Immature natural killer cell (primary cell): Measurements from ENCODE around the gene ST3GAL4. TPM values are rescaled to one million over a fixed set of nuclear protein-coding genes. Genes with fewer than 3 reads are reported as not detected.

Experiments
- DNase-seq, 3 donors: peaks; one replicate each; pipeline ENCODE4 v3.0.0; 2022; ENCODE audit warnings: mixed read lengths in 1 of 3
- H3K27ac Mint-ChIP-seq, 6 donors: one replicate each; pipeline ENCODE4 v1.8.0; 2020; ENCODE audit warnings: mixed read lengths in 6 of 6, mild to moderate bottlenecking in 5 of 6, inconsistent platforms in 4 of 6, moderate library complexity in 3 of 6
- H3K27me3 Mint-ChIP-seq, 3 donors: one replicate each; pipeline ENCODE4 v1.8.0; 2020 to 2021; ENCODE audit warnings: low read depth in 3 of 3, mild to moderate bottlenecking in 3 of 3, mixed read lengths in 3 of 3, moderate library complexity in 3 of 3, inconsistent platforms in 1 of 3
- H3K36me3 Mint-ChIP-seq, 3 donors: one replicate each; pipeline ENCODE4 v1.8.0; 2020; ENCODE audit warnings: mixed read lengths in 3 of 3, inconsistent platforms in 2 of 3, mild to moderate bottlenecking in 2 of 3
- H3K4me1 Mint-ChIP-seq, 2 donors: one replicate each; pipeline ENCODE4 v1.8.0; 2020; ENCODE audit warnings: inconsistent platforms in 2 of 2, mild to moderate bottlenecking in 2 of 2, mixed read lengths in 2 of 2, moderate library complexity in 1 of 2
- H3K4me3 Mint-ChIP-seq, 5 donors: one replicate each; pipeline ENCODE4 v1.8.0; 2020; ENCODE audit warnings: mild to moderate bottlenecking in 5 of 5, mixed read lengths in 5 of 5, inconsistent platforms in 3 of 5, moderate library complexity in 3 of 5
- H3K9me3 Mint-ChIP-seq, 6 donors: one replicate each; pipeline ENCODE4 v1.8.0; 2020; ENCODE audit warnings: mild to moderate bottlenecking in 6 of 6, mixed read lengths in 6 of 6, inconsistent platforms in 4 of 6, moderate library complexity in 3 of 6
- polyA plus RNA-seq, 3 donors: library from polyadenylated mRNA; unstranded; fragments of 300-500 nt; fragmentation: Illumina TruSeq; gene quantifications; one replicate each; pipeline ENCODE4 v1.2.3, GENCODE V29; 2021

ST3GAL4 gene
- polyA plus RNA-seq, 3 donors from 2014 or later: 25.0 to 31.7 (median 30.9) TPM

DNA sequence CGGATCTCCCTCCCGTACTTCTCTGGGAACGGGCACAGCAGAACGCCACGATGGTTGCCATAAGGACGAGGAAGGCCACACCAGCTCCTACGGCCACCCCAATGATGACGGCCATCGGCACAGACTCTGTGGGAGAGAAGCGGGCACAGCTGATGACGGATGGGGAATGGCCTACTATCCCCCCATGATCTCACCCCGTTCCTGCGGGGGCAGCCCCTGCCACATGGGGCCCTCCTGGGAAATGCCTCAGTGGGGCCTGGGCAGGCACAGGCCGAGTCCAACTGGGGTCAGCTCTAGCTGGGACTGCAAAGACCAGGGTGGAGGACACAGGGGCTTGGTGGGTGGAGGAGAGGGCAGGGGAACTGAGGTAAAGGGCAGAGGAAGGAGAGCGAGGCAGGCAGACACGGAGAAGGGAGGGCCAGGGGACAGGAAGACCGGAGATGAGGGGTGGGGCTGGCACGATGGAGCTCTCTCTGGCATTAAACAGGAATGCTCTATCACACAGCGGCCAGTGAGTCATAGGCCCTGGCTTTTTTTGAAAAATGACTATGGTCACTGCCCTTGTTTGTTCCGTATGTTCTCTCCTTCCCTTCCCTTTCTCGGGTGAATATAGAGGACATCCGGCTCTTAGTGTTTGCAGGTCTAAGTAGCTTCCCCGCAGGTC is 76.0 kb downstream of the ST3GAL4 start:
- Mint-ChIP-seq H3K9me3 (no peaks in the 10 kb centered on the region), H3K36me3 (peaks cover 0 to 3% (median 0%) of the 10 kb centered on the region in 3 donors), H3K4me1 (peaks cover 11 to 13% of the 10 kb centered on the region in 2 donors), H3K27me3 (peaks cover 0 to 8% (median 3%) of the 10 kb centered on the region in 3 donors), H3K4me3 (no peak overlapping the region), H3K27ac (no peak overlapping the region)
- no peak for DNase-seq

DNA sequence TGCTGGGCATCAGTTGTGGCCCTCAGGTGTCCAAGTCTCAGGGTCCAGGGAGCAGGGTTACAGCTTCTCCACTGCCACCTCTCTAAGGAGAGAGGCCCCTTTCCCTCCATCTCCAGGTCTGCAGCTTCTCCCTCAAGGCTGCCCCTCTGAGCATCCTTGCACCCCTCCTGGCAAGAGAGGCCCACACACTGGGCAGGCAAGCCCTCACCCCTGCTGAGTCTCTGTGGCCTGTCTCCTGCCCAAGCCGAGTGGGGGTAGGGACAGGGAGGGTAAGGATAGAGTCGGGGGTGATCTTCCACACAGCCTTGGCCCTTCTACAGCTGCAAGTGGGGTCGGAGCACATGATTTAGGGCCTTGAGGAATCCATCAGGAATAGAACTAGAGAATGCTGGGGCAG is 76.6 kb downstream of the ST3GAL4 start:
- Mint-ChIP-seq H3K27ac (no peak overlapping the region), H3K27me3 (peaks cover 0 to 8% (median 3%) of the 10 kb centered on the region in 3 donors), H3K36me3 (peaks cover 0 to 3% (median 0%) of the 10 kb centered on the region in 3 donors), H3K9me3 (no peaks in the 10 kb centered on the region), H3K4me3 (no peak overlapping the region), H3K4me1 (peaks cover 6 to 8% of the 10 kb centered on the region in 2 donors)
- no peak for DNase-seq

GRCh38 chr11:126432525-126432924 is 77.0 kb downstream of the ST3GAL4 start:
- Mint-ChIP-seq H3K9me3 (no peaks in the 10 kb centered on the region), H3K4me3 (no peak overlapping the region), H3K27ac (no peak overlapping the region), H3K27me3 (peaks cover 0 to 6% (median 3%) of the 10 kb centered on the region in 3 donors), H3K36me3 (no peaks in the 10 kb centered on the region), H3K4me1 (peaks cover under 1 to 3% of the 10 kb centered on the region in 2 donors)
- no peak for DNase-seq

DNA sequence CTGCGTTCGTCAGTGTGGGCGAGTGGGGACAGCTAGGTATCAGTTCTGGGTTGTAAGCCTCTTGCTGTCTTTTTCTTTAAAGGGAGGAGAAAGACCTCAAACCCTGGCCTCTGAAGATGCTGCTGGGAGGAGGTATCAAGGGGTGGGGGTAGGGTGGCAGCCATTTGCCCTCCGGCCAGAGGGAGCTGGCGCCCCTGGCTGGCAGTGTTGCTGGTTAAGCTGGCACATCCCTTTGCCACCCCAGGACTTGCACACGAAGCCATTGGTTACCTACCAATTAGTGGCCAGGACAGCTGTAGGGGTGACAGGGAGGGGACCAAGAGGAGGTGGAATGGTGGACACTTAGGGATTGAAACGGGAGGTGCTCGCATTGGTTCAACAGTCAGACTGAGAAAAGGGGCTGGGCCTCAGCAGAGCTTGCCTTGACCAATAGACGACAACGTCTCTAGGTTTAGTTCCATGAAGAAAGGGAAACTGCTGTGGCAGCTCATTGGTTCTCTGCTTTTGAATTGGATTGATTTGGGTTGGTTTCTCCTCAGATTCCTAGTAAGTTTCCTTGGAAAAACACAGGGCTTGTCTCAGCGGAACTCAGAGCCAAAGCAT is 77.9 kb downstream of the ST3GAL4 start:
- Mint-ChIP-seq H3K4me1 (no peaks in the 10 kb centered on the region), H3K4me3 (no peak overlapping the region), H3K36me3 (no peaks in the 10 kb centered on the region), H3K27me3 (peaks cover 0 to 4% (median 2%) of the 10 kb centered on the region in 3 donors), H3K27ac (peak overlapping the region in 1 of 6 donors; percentile 2), H3K9me3 (no peaks in the 10 kb centered on the region)
- no peak for DNase-seq

DNA sequence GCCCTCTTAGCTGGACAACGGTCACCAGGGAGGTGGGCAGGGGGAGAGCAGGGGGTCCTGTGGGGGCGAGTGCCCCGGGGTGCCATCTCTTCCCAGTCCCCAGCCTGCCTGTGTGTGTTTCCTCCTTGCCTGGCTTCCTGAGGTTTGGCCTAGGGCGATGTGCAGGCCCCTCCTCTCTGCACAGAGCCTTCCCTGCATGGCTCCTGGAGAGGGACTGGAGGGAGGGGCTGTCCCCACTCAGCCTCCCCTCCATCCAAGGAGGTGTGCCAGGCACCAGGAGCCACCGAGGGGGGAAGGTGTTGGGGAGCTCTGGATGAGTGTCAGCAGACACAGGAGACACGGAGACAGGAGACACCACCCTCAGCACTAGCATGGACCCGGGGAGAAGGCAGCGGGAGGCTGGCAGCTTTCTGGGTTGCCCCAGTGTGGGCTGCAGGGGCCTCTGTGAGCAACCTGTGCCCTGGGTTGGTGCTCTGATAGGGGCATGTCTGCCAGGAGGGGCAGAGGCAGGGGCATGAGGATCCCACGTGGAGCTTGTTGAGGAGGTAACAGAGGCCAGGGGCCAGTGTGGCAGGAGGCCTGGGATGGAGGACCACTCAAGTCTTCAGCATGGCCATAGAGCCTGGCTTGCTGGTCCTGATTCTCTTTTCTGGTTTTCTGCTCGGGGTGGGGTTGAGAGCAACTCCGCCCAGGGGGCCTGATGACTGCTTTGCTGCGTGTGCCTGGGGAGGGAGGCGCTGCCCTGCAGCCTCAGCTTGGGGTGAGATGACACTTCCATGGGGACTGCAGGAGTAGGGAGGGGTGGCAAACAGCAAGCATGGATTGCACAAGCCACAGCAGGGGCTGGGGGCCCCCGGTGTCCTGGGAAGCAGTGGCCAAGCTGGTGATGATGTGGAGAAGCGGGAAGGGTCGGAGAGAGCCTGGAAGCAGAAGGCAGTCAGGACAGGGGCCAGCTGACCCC is 78.8 kb downstream of the ST3GAL4 start:
- no peak for DNase-seq
- Mint-ChIP-seq H3K27me3 (peaks cover 0 to 4% (median 2%) of the 10 kb centered on the region in 3 donors), H3K4me3 (no peak overlapping the region), H3K4me1 (no peaks in the 10 kb centered on the region), H3K9me3 (no peaks in the 10 kb centered on the region), H3K36me3 (no peaks in the 10 kb centered on the region), H3K27ac (peak overlapping the region in 1 of 6 donors; percentile 20)

- Mint-ChIP-seq H3K36me3 (no peaks in the 10 kb centered on the region), H3K4me3 (no peak overlapping the region), H3K27ac (peak overlapping the region in 1 of 6 donors; percentile 20), H3K9me3 (no peaks in the 10 kb centered on the region), H3K4me1 (no peaks in the 10 kb centered on the region), H3K27me3 (peaks cover 0 to 4% (median 2%) of the 10 kb centered on the region in 3 donors)
- DNase-seq: no peak
These were observed 79.5 kb downstream of the ST3GAL4 start for GRCh38 chr11:126434950-126435335.

GRCh38 chr11:126436209-126436755 is 80.8 kb downstream of the ST3GAL4 start:
- Mint-ChIP-seq H3K9me3 (no peaks in the 10 kb centered on the region), H3K27me3 (peaks cover 0 to 3% (median 2%) of the 10 kb centered on the region in 3 donors), H3K27ac (peak overlapping the region in 1 of 6 donors; percentile 28), H3K36me3 (no peaks in the 10 kb centered on the region), H3K4me1 (peaks cover 6 to 9% of the 10 kb centered on the region in 2 donors), H3K4me3 (no peak overlapping the region)
- no peak for DNase-seq

GRCh38 chr11:126437731-126438130 is 82.2 kb downstream of the ST3GAL4 start:
- no peak for DNase-seq
- Mint-ChIP-seq H3K9me3 (no peaks in the 10 kb centered on the region), H3K27ac (no peak overlapping the region), H3K4me1 (peaks cover 6 to 9% of the 10 kb centered on the region in 2 donors), H3K36me3 (no peaks in the 10 kb centered on the region), H3K27me3 (peaks cover 0 to 2% (median 0%) of the 10 kb centered on the region in 3 donors), H3K4me3 (no peak overlapping the region)

GRCh38 chr11:126438272-126438671 is 82.8 kb downstream of the ST3GAL4 start:
- peak overlapping the region in 1 of 6 donors; percentile 67 for H3K27ac Mint-ChIP-seq
- no peaks in the 10 kb centered on the region for H3K9me3 Mint-ChIP-seq
- no peak for DNase-seq
- no peak overlapping the region for H3K4me3 Mint-ChIP-seq
- peaks cover 6 to 9% of the 10 kb centered on the region in 2 donors for H3K4me1 Mint-ChIP-seq
- H3K36me3 Mint-ChIP-seq: no peaks in the 10 kb centered on the region
- peaks cover 0 to 2% (median under 1%) of the 10 kb centered on the region in 3 donors for H3K27me3 Mint-ChIP-seq

DNA sequence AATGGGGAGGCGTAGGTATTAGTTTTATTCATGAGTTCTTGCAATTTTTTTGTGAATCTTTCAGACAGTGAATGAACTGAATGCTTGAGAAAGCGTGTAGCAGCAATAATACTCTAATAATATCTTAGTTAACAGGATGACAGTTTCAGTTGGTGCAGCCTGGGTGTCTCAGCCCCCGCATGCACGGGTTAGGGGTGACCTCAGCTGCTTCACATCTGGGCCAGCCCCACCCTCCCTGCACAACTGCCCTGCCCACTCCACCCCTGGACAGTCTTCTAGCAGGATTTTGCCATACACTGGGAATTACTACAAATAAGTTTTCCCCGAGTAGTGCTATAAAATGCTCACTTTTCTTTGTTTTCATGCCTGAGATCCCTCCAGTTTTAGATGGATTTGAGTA is 83.2 kb downstream of the ST3GAL4 start:
- Mint-ChIP-seq H3K27ac (peak overlapping the region in 1 of 6 donors; percentile 67), H3K4me3 (no peak overlapping the region)

GRCh38 chr11:126440276-126440675 is 84.8 kb downstream of the ST3GAL4 start:
- no peaks in the 10 kb centered on the region for H3K36me3 Mint-ChIP-seq
- peaks cover 6 to 9% of the 10 kb centered on the region in 2 donors for H3K4me1 Mint-ChIP-seq
- DNase-seq: no peak
- H3K9me3 Mint-ChIP-seq: no peaks in the 10 kb centered on the region
- H3K27ac Mint-ChIP-seq: peak overlapping the region in 1 of 6 donors; percentile 30
- no peak overlapping the region for H3K4me3 Mint-ChIP-seq
- H3K27me3 Mint-ChIP-seq: peaks cover 0 to 2% (median 2%) of the 10 kb centered on the region in 3 donors

More for the DNA sequence above, 83.2 kb downstream of the ST3GAL4 start:
- no peaks in the 10 kb centered on the region for H3K36me3 Mint-ChIP-seq
- H3K4me1 Mint-ChIP-seq: peaks cover 6 to 9% of the 10 kb centered on the region in 2 donors
- no peaks in the 10 kb centered on the region for H3K9me3 Mint-ChIP-seq
- H3K27me3 Mint-ChIP-seq: peaks cover 0 to 2% (median 2%) of the 10 kb centered on the region in 3 donors
- no peak for DNase-seq

GRCh38 chr11:126440792-126441514 is 85.5 kb downstream of the ST3GAL4 start:
- Mint-ChIP-seq H3K27ac (peak overlapping the region in 2 of 6 donors; percentile 13 to 49), H3K36me3 (no peaks in the 10 kb centered on the region), H3K4me3 (no peak overlapping the region), H3K9me3 (no peaks in the 10 kb centered on the region), H3K4me1 (peaks cover 6 to 9% of the 10 kb centered on the region in 2 donors), H3K27me3 (peaks cover 0 to 2% (median 2%) of the 10 kb centered on the region in 3 donors)
- peak; percentile 70 to 78 (median 72) for DNase-seq

- DNase-seq: no peak
- no peak overlapping the region for H3K27ac Mint-ChIP-seq
- no peaks in the 10 kb centered on the region for H3K9me3 Mint-ChIP-seq
- H3K4me1 Mint-ChIP-seq: peaks cover 6 to 9% of the 10 kb centered on the region in 2 donors
- peaks cover 0 to 2% (median 2%) of the 10 kb centered on the region in 3 donors for H3K27me3 Mint-ChIP-seq
- H3K36me3 Mint-ChIP-seq: no peaks in the 10 kb centered on the region
- no peak overlapping the region for H3K4me3 Mint-ChIP-seq
These were observed 87.6 kb downstream of the ST3GAL4 start for GRCh38 chr11:126443120-126443519.
